Measurements from ENCODE around the gene RGMA. TPM values are rescaled to one million over a fixed set of nuclear protein-coding genes. Genes with fewer than 3 reads are reported as not detected.

Gene RGMA
- total and polyA plus RNA-seq, 2 experiments from 2014 or later, result 34.2 to 36.5 TPM

DNA sequence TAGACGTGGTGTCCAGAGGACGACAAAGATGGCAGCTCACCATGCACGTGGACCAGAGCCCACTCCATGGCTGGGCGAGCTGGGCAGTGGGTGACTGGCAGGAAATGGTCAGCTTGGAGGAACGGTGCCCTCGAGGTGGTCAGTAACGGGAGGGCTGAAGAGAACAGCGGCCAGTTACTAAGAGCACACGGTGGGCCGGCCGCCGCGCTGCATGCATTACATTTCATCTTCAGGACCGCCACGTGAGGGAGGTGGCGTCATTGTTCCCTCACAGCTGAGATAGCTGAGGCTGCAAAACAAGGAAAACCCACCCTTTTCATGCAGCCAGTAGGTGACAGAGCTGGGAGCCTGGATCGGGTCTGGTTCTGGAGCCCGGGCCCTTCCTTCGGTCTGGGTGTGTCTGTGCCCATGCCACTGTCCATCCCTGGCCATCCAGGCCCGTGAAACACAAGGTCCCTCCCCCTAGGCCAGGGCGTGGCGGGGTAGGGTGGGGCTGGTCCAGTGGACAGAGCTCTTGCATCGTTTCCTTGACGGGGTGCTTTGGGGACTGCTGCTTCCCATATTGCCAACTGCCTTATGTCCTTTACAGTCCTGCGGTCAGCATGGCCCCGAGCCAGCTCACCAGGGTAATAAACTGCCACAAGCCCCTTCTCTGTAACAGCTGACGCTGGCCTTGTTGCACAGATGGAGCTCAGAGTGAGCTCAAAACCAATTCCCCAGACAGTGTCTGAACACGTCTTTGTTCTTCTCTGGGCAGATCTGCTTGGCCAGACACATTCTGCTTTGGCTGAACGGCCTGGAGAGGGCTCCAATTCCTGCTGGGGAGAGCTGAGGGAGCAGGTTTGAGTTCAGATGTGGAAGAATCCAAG is 51.8 kb downstream of the RGMA start:
- Histone ChIP-seq H2AFZ (no peak overlapping the region), H4K20me1 (replicated peaks; ENCODE audit: insufficient read depth) (peaks cover 6% of the 10 kb centered on the region; the same call in 1 of the 2 replicates), H3K79me2 (replicated peaks; ENCODE audit: insufficient read depth) (no peaks in the 10 kb centered on the region), H3K27ac (ENCODE audit: low read depth) (no peak overlapping the region), H3K4me3 (no peak overlapping the region), H3K9me2 (ENCODE audit: insufficient read depth) (no peaks in the 10 kb centered on the region), H3F3A (replicated peaks; ENCODE audit: low read depth) (no peaks in the 10 kb centered on the region), H3K27me3 (ENCODE audit: insufficient read depth) (no peaks in the 10 kb centered on the region), H3K4me1 (ENCODE audit: insufficient read depth) (no peaks in the 10 kb centered on the region), H3K4me2 (no peak overlapping the region), H3K36me3 (ENCODE audit: insufficient read depth) (no peaks in the 10 kb centered on the region)
- peaks cover 15% of the 10 kb centered on the region for H3K27me3 Mint-ChIP-seq (ENCODE audit: insufficient read depth, low read depth, poor library complexity)
- H3K4me1 Mint-ChIP-seq, result peaks cover 7% of the 10 kb centered on the region; the same call in 2 of the 3 replicates
- peak overlapping the region; percentile 42; the same call in 1 of the 2 replicates for H3K27ac Mint-ChIP-seq
- no peak overlapping the region for H3K4me3 Mint-ChIP-seq
- ATAC-seq, result no peak; the same call in 2 of the 3 replicates
- DNase-seq (ENCODE audit: low spot score), result no peak
- TF ChIP-seq REST (IDR thresholded peaks at IDR 0.05; ENCODE audit: unreplicated experiment) (no peak), CTCF (conservative IDR thresholded peaks at IDR 0.05; ENCODE audit: low read depth in 2 of 2) (peak in 1 of 2 experiments; percentile 43; a peak in 2 of 4 replicates)
- peaks cover 7% of the 10 kb centered on the region for H3K9me3 Mint-ChIP-seq
- peaks cover 14% of the 10 kb centered on the region; the same call in 2 of the 3 replicates for H3K36me3 Mint-ChIP-seq (ENCODE audit: low read depth)

GRCh38 chr15:93035953-93036810 is 52.8 kb downstream of the RGMA start:
- Histone ChIP-seq H3K9me2 (ENCODE audit: insufficient read depth) (no peaks in the 10 kb centered on the region), H3K4me3 (no peak overlapping the region), H3K4me2 (no peak overlapping the region), H3K27ac (ENCODE audit: low read depth) (no peak overlapping the region), H3K27me3 (ENCODE audit: insufficient read depth) (no peaks in the 10 kb centered on the region), H2AFZ (no peak overlapping the region), H4K20me1 (replicated peaks; ENCODE audit: insufficient read depth) (peaks cover 3% of the 10 kb centered on the region; the same call in 1 of the 2 replicates), H3K79me2 (replicated peaks; ENCODE audit: insufficient read depth) (no peaks in the 10 kb centered on the region), H3F3A (replicated peaks; ENCODE audit: low read depth) (no peaks in the 10 kb centered on the region), H3K36me3 (ENCODE audit: insufficient read depth) (no peaks in the 10 kb centered on the region), H3K4me1 (ENCODE audit: insufficient read depth) (no peaks in the 10 kb centered on the region)
- Mint-ChIP-seq H3K4me3 (no peak overlapping the region), H3K27ac (no peak overlapping the region; the same call in 1 of the 2 replicates), H3K9me3 (peaks cover 12% of the 10 kb centered on the region), H3K4me1 (peaks cover 10% of the 10 kb centered on the region), H3K36me3 (ENCODE audit: low read depth) (peaks cover 18% of the 10 kb centered on the region; the same call in 2 of the 3 replicates), H3K27me3 (ENCODE audit: insufficient read depth, low read depth, poor library complexity) (peaks cover 14% of the 10 kb centered on the region)
- TF ChIP-seq JUNB (IDR thresholded peaks at IDR 0.05; ENCODE audit: unreplicated experiment) (no peak), ZNF331 (CRISPR knock-in tag; IDR thresholded peaks at IDR 0.05; ENCODE audit: low read depth) (no peak), EZH2 (IDR thresholded peaks at IDR 0.05; ENCODE audit: low read depth, unreplicated experiment) (no peak), CREB1 (CRISPR knock-in tag; IDR thresholded peaks at IDR 0.05; ENCODE audit: low read depth) (no peak), CTCF (conservative IDR thresholded peaks at IDR 0.05; ENCODE audit: low read depth in 2 of 2) (peak; percentile 75 to 82)
- TF ChIP-seq, protein P1, sequence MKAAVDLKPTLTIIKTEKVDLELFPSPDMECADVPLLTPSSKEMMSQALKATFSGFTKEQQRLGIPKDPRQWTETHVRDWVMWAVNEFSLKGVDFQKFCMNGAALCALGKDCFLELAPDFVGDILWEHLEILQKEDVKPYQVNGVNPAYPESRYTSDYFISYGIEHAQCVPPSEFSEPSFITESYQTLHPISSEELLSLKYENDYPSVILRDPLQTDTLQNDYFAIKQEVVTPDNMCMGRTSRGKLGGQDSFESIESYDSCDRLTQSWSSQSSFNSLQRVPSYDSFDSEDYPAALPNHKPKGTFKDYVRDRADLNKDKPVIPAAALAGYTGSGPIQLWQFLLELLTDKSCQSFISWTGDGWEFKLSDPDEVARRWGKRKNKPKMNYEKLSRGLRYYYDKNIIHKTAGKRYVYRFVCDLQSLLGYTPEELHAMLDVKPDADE (IDR thresholded peaks at IDR 0.05), result no peak
- DNase-seq (ENCODE audit: low spot score) (peak; percentile 69), ATAC-seq (peak; percentile 49)

All from GM23338 (cell line).